Measurements from ENCODE around the gene TROAP. TPM values are rescaled to one million over a fixed set of nuclear protein-coding genes. Genes with fewer than 3 reads are reported as not detected.

TROAP gene
- total RNA-seq, 4 donors from 2014 or later = 4.0 to 14.6 (median 5.9) TPM

GRCh38 chr12:49284672-49285071, 38.4 kb upstream of the TROAP start:
- Histone ChIP-seq H3K36me3 (no peaks in the 10 kb centered on the region), H3K27me3 (peaks cover 7% of the 10 kb centered on the region), H3K9me3 (no peaks in the 10 kb centered on the region), H3K4me1 (peaks cover 8% of the 10 kb centered on the region), H3K4me3 (no peak overlapping the region), H3K27ac (no peak overlapping the region)
- no peak for TF ChIP-seq POLR2AphosphoS5 (IDR thresholded peaks at IDR 0.05)
- TF ChIP-seq POLR2A (IDR thresholded peaks at IDR 0.05) = no peak
- TF ChIP-seq EP300 (IDR thresholded peaks at IDR 0.05) = no peak
- no peak for TF ChIP-seq CTCF (IDR thresholded peaks at IDR 0.05)
- no peak for DNase-seq (ENCODE audit: low spot score in 2 of 2)
- WGBS = 91% methylated on average over 4 of the region's 4 CpGs

GRCh38 chr12:49287876-49288275, 35.2 kb upstream of the TROAP start:
- Histone ChIP-seq H3K4me3 (no peak overlapping the region), H3K27ac (no peak overlapping the region), H3K36me3 (no peaks in the 10 kb centered on the region), H3K9me3 (no peaks in the 10 kb centered on the region), H3K4me1 (peaks cover 12% of the 10 kb centered on the region), H3K27me3 (peaks cover 7% of the 10 kb centered on the region)
- no peak for TF ChIP-seq EP300 (IDR thresholded peaks at IDR 0.05)
- TF ChIP-seq POLR2AphosphoS5 (IDR thresholded peaks at IDR 0.05) = no peak
- TF ChIP-seq POLR2A (IDR thresholded peaks at IDR 0.05) = no peak
- TF ChIP-seq CTCF (IDR thresholded peaks at IDR 0.05) = no peak
- no peak for DNase-seq (ENCODE audit: low spot score in 2 of 2)
- 56% methylated on average over 6 of the region's 6 CpGs for WGBS

GRCh38 chr12:49288412-49288853, 34.6 kb upstream of the TROAP start:
- Histone ChIP-seq H3K9me3 (no peaks in the 10 kb centered on the region), H3K4me1 (peaks cover 17% of the 10 kb centered on the region), H3K36me3 (no peaks in the 10 kb centered on the region), H3K27ac (no peak overlapping the region), H3K4me3 (no peak overlapping the region), H3K27me3 (peaks cover 7% of the 10 kb centered on the region)
- DNase-seq (ENCODE audit: low spot score in 2 of 2) = no peak
- TF ChIP-seq EP300 (IDR thresholded peaks at IDR 0.05) = no peak
- no peak for TF ChIP-seq POLR2A (IDR thresholded peaks at IDR 0.05)
- TF ChIP-seq CTCF (IDR thresholded peaks at IDR 0.05) = peak; percentile 80 to 85
- 11% methylated on average over 11 of the region's 11 CpGs for WGBS

GRCh38 chr12:49288922-49289555, 34.0 kb upstream of the TROAP start:
- Histone ChIP-seq H3K4me1 (peaks cover 21% of the 10 kb centered on the region), H3K36me3 (no peaks in the 10 kb centered on the region), H3K27ac (no peak overlapping the region), H3K27me3 (peaks cover 1% of the 10 kb centered on the region), H3K9me3 (no peaks in the 10 kb centered on the region), H3K4me3 (no peak overlapping the region)
- TF ChIP-seq POLR2A (IDR thresholded peaks at IDR 0.05) (no peak), EP300 (IDR thresholded peaks at IDR 0.05) (no peak), POLR2AphosphoS5 (IDR thresholded peaks at IDR 0.05) (no peak), CTCF (IDR thresholded peaks at IDR 0.05) (no peak)
- no peak for DNase-seq (ENCODE audit: low spot score in 2 of 2)
- WGBS = 71% methylated on average over 9 of the region's 9 CpGs

- H3K36me3 ChIP-seq = no peaks in the 10 kb centered on the region
- TF ChIP-seq CTCF (IDR thresholded peaks at IDR 0.05) (no peak), EP300 (IDR thresholded peaks at IDR 0.05) (no peak), POLR2AphosphoS5 (IDR thresholded peaks at IDR 0.05) (no peak), POLR2A (IDR thresholded peaks at IDR 0.05) (no peak)
- peak overlapping the region; percentile 10 for H3K27ac ChIP-seq
- peaks cover 29% of the 10 kb centered on the region for H3K27me3 ChIP-seq
- peaks cover 49% of the 10 kb centered on the region for H3K4me1 ChIP-seq
- no peak overlapping the region for H3K4me3 ChIP-seq
- WGBS = 33% methylated on average over 7 of the region's 7 CpGs
- H3K9me3 ChIP-seq = no peaks in the 10 kb centered on the region
- DNase-seq (ENCODE audit: low spot score in 2 of 2) = no peak
Measured at GRCh38 chr12:49292729-49293055, 30.4 kb upstream of the TROAP start.

Data from suprapubic skin (tissue), 4 donors.